Breast epithelium (tissue), 4 donors: Measurements from ENCODE around the gene PRX. TPM values are rescaled to one million over a fixed set of nuclear protein-coding genes. Genes with fewer than 3 reads are reported as not detected.
A peak's percentile ranks its signal among the peaks of the same experiment; 100 is the strongest.

Experiments used
- DNase-seq, 2 donors: peaks; one replicate each; pipeline ENCODE4 v3.0.0-alpha.2; 2019; ENCODE audit warnings: low spot score in 2 of 2
- H3K27ac ChIP-seq, 2 donors: fragments of 200-600 bp; sonication (generic) in 1 of 2; one replicate each; pipeline ENCODE4 v1.5.1; 2016 to 2019; ENCODE audit warnings: mild to moderate bottlenecking in 1 of 2
- H3K27me3 ChIP-seq, 2 donors: fragments of 200-600 bp; sonication (generic) in 1 of 2; one replicate each; pipeline versions ENCODE4 v1.5.1 to v1.6.0; 2017 to 2019; ENCODE audit warnings: control low read depth in 1 of 2, mild to moderate bottlenecking in 1 of 2
- H3K36me3 ChIP-seq: fragments of 200-600 bp; one replicate; pipeline ENCODE4 v1.5.1; 2019
- H3K4me1 ChIP-seq, 2 donors: fragments of 200-600 bp; sonication (generic); one replicate each; pipeline ENCODE4 v1.5.1; 2016 to 2019; ENCODE audit warnings: control low read depth in 1 of 2
- H3K4me3 ChIP-seq, 3 donors: fragments of 200-600 bp; sonication (generic); 1 replicate in 2 of 3; 2 replicates in 1 of 3; pipeline ENCODE4 v1.5.1; 2016 to 2019; ENCODE audit warnings: mild to moderate bottlenecking in 3 of 3, moderate library complexity in 2 of 3
- H3K9me3 ChIP-seq, 2 donors: fragments of 200-600 bp; sonication (generic) in 1 of 2; one replicate each; pipeline ENCODE4 v1.5.1; 2016 to 2019; ENCODE audit warnings: control low read depth in 1 of 2
- POLR2A ChIP-seq: fragments of 450-650 bp; IDR thresholded peaks from one replicate; pipeline ENCODE4 v1.6.1; 2016; ENCODE audit warnings: antibody characterized with exemption, mild to moderate bottlenecking, moderate library complexity
- POLR2AphosphoS5 ChIP-seq, 3 donors: sonication (generic); formaldehyde crosslinking; IDR thresholded peaks; one replicate each; pipeline ENCODE4 v1.6.1; 2017; ENCODE audit warnings: antibody characterized with exemption in 3 of 3
- intact Hi-C: fragments of 100-400 bp; cut with DNase I; formaldehyde crosslinking; loops from one replicate; pipeline ENCODE4 v1.15.1; 2023; ENCODE audit warnings: low total_unique reads
- total RNA-seq, 3 donors: library from RNA; depleted of rRNA; stranded (reverse); fragments of >200 nt; gene quantifications; one replicate each; pipeline ENCODE4 v1.1.0, GENCODE V29; 2016
- TF ChIP-seq, protein P1 (sequence below), 3 donors: fragments of 450-650 bp; IDR thresholded peaks; one replicate each; pipeline ENCODE4 v1.5.1; 2016 to 2017; ENCODE audit warnings: antibody characterized with exemption in 3 of 3, mild to moderate bottlenecking in 3 of 3, moderate library complexity in 3 of 3

Gene PRX
- total RNA-seq, 3 donors from 2014 or later = 2.7 to 9.1 (median 5.2) TPM

DNA sequence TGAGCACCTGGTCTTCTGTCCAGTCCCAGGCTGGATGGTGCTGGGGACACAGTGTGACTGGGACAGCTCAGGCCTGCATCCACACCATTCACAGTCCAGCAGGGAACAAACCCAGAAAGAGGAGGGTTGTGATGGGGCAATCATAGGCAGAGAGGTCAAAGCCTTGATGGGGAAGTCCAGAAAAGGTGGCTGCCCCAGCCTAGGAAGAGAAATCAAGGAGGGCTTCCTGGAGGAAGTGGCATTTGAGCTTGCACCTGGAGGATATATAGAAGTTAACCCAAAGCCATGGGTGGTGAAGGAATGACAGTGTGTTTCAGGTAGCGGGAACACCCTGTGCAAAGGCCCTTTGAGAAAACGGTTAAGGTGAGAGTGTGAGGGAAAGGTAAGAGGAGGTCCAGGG is 2.6 kb upstream of the PRX start:
- intact Hi-C loops = no loop called here
- H3K36me3 ChIP-seq = no peaks in the 10 kb centered on the region
- no peaks in the 10 kb centered on the region for H3K9me3 ChIP-seq
- no peak for TF ChIP-seq POLR2AphosphoS5 (IDR thresholded peaks at IDR 0.05)
- TF ChIP-seq, protein P1, sequence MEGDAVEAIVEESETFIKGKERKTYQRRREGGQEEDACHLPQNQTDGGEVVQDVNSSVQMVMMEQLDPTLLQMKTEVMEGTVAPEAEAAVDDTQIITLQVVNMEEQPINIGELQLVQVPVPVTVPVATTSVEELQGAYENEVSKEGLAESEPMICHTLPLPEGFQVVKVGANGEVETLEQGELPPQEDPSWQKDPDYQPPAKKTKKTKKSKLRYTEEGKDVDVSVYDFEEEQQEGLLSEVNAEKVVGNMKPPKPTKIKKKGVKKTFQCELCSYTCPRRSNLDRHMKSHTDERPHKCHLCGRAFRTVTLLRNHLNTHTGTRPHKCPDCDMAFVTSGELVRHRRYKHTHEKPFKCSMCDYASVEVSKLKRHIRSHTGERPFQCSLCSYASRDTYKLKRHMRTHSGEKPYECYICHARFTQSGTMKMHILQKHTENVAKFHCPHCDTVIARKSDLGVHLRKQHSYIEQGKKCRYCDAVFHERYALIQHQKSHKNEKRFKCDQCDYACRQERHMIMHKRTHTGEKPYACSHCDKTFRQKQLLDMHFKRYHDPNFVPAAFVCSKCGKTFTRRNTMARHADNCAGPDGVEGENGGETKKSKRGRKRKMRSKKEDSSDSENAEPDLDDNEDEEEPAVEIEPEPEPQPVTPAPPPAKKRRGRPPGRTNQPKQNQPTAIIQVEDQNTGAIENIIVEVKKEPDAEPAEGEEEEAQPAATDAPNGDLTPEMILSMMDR (IDR thresholded peaks at IDR 0.05) = no peak
- TF ChIP-seq POLR2A = no peak
- no peak for DNase-seq
- peaks cover 0 to 7% of the 10 kb centered on the region in 2 donors for H3K4me1 ChIP-seq
- H3K27me3 ChIP-seq = no peaks in the 10 kb centered on the region
- H3K4me3 ChIP-seq = no peak overlapping the region
- peak overlapping the region in 1 of 2 donors; percentile 90 for H3K27ac ChIP-seq

DNA sequence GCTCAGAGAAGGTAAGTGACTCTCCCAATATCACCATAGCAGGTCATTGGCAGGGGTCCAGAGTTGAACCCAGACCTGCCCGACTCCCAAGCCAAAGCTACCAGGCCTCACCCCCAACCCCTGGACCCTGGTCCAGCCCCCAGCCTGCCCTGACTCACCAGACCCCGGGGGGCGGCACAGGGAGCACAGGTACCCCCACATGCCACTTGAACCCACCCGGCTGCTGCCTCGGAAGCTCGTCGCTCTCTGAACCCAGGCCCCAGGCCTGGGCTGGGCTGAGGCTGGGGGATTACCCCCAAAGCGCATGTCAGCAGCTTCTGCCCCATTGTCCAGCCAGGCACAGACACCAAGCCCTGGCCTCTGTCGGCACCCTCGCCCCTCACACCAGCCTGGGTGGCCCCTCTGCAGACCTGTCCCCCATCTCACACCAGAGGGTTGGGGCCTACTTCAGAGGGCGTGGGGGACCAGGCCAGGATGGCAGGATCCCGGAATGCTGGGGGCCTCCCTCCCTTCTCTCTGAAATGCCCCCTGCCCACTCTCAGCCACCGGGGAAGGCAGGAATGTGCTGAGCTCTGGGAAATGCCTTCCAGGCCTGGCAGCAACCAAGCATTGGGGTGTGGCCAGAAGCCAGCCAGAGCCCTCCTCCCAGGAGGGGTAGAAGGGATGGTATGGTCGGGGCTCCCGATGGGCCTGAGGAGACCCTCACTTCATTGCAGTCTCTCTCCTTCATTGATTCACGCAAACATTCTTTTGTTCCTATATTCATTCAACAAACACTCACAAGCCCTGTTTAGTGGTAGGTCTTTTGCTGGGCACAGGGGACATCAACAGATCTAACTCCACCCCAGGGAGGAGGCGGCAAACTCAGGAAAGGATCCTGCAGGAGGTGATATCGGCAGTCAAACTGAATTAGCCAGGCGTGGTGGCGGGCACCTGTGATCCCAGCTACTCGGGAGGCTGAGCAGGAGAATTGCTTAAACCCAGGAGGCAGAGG is 1.7 kb upstream of the PRX start:
- peaks cover 0 to 7% of the 10 kb centered on the region in 2 donors for H3K4me1 ChIP-seq
- intact Hi-C loops = no loop called here
- no peak overlapping the region for H3K4me3 ChIP-seq
- H3K36me3 ChIP-seq = no peaks in the 10 kb centered on the region
- peak overlapping the region; percentile 19 to 21 for H3K27ac ChIP-seq
- H3K27me3 ChIP-seq = no peaks in the 10 kb centered on the region
- TF ChIP-seq POLR2AphosphoS5 (IDR thresholded peaks at IDR 0.05) (no peak), POLR2A (no peak)
- TF ChIP-seq, protein P1 (IDR thresholded peaks at IDR 0.05) = no peak
- H3K9me3 ChIP-seq = no peaks in the 10 kb centered on the region
- DNase-seq = no peak

GRCh38 chr19:40412866-40413265 is 312 bp downstream of the PRX start:
- H3K4me3 ChIP-seq = peak overlapping the region in 2 of 3 donors; percentile 17 to 39
- peaks cover 0 to 7% of the 10 kb centered on the region in 2 donors for H3K4me1 ChIP-seq
- no peaks in the 10 kb centered on the region for H3K9me3 ChIP-seq
- no peaks in the 10 kb centered on the region for H3K27me3 ChIP-seq
- H3K36me3 ChIP-seq = no peaks in the 10 kb centered on the region
- DNase-seq = no peak
- intact Hi-C loops = no loop called here
- H3K27ac ChIP-seq = peak overlapping the region in 1 of 2 donors; percentile 72
- TF ChIP-seq POLR2AphosphoS5 (IDR thresholded peaks at IDR 0.05) (no peak), POLR2A (no peak)
- TF ChIP-seq, protein P1 (IDR thresholded peaks at IDR 0.05) = no peak

DNA sequence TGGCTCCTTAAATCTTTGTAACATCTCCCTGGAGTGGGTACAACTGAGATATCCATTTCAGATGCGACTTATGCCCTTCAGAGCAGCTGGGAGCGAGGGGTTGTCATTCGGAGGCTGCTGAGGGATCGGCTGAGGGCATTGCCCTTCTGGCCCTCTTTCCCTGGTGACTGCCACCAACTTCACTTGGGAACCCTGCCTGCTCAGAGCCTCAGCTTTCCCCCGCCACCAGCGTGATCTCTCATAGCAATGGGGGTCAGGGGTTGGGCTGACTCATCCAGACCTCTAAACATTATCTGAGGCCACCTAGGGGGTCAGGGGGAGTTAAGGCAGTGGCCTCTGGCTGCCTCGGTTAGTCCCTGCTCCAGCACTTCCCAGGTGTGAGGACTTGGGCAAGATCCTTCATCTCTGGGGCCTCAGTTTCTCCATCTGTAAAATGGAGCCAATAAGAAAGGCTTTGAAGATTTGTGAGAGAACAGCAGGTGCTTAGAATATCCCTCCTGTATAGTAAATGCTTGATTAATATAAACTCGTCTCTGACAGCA is 1.1 kb downstream of the PRX start:
- no peak for TF ChIP-seq POLR2AphosphoS5 (IDR thresholded peaks at IDR 0.05)
- TF ChIP-seq POLR2A = no peak
- TF ChIP-seq, protein P1 (IDR thresholded peaks at IDR 0.05) = no peak
- intact Hi-C loops = no loop called here
- DNase-seq = no peak
- Histone ChIP-seq H3K27me3 (no peaks in the 10 kb centered on the region), H3K27ac (peak overlapping the region; percentile 72 to 85), H3K4me1 (peaks cover 0 to 7% of the 10 kb centered on the region in 2 donors), H3K4me3 (no peak overlapping the region), H3K36me3 (no peaks in the 10 kb centered on the region), H3K9me3 (no peaks in the 10 kb centered on the region)
